K562 (cell line): ENCODE measurements around the gene ART1. TPM values are rescaled to one million over a fixed set of nuclear protein-coding genes. Genes with fewer than 3 reads are reported as not detected.

Source experiments
- ATAC-seq: fragments of 200-7000 bp; cut with Tn5 transposase; 3 replicates; pipeline ENCODE4 v1.9.1; 2020; ENCODE audit warnings: moderate library complexity
- BruUV-seq: library from RNA; stranded (reverse); fragments of 400-500 nt; replicated peaks from 2 replicates; lab custom pipeline; 2021; lab: Mats Ljungman, UMichigan
- CTCF ChIA-PET: fragments of 300-600 bp; formaldehyde crosslinking; extraction: SDS; loops from one replicate; lab custom pipeline; 2021; ENCODE audit warnings: low intra/inter-chr PET ratio; lab: Yijun Ruan, JAX
- POLR2A ChIA-PET: fragments of 300-600, 350-650 bp; sonication (Branson Sonifier 250); formaldehyde crosslinking; extraction: SDS; loops from one replicate; lab custom pipeline; 2021; ENCODE audit warnings: antibody characterized with exemption, inconsistent platforms; lab: Yijun Ruan, JAX
- DNase-seq, 4 experiments: peaks; one replicate each; pipeline versions ENCODE4 v3.0.0 to v3.0.0-alpha.2; 2011 to 2018; ENCODE audit warnings: low spot score in 3 of 4, mixed read lengths in 3 of 4; ENCODE audit errors: extremely low read depth in 1 of 4
- FAIRE-seq: peaks from 2 replicates; lab custom pipeline; 2011; peaks lifted over from hg19 to GRCh38; lab: Jason Lieb, UNC
- H2AFZ ChIP-seq: 2 replicates; pipeline ENCODE4 v1.6.0; 2011; ENCODE audit warnings: low read depth, low read length, control low read depth, inconsistent platforms
- H3K27ac ChIP-seq: fragments of 200-600 bp; 3 replicates; pipeline ENCODE4 v1.8.0; 2011; ENCODE audit warnings: low read depth, mild to moderate bottlenecking, control low read depth, inconsistent platforms, low read length, moderate library complexity, mixed read lengths; ENCODE audit errors: extremely low read depth
- H3K27me3 ChIP-seq, 2 experiments: fragments of 300-600 bp in 1 of 2; 2 replicates in 1 of 2; 3 replicates in 1 of 2; pipeline versions ENCODE4 v1.6.0 to v1.8.0; 2011; ENCODE audit warnings: inconsistent platforms in 2 of 2, low read length in 2 of 2, mild to moderate bottlenecking in 1 of 2, mixed read lengths in 1 of 2, moderate library complexity in 1 of 2; ENCODE audit not compliant: control insufficient read depth in 2 of 2, insufficient read depth in 2 of 2
- H3K36me3 ChIP-seq: fragments of 300-600 bp; 3 replicates; pipeline ENCODE4 v1.8.0; 2011; ENCODE audit warnings: mild to moderate bottlenecking, low read length, inconsistent platforms; ENCODE audit not compliant: control insufficient read depth, insufficient read depth
- H3K4me1 ChIP-seq, 2 experiments: fragments of 200-600 bp in 1 of 2; replicated peaks in 1 of 2; 2 replicates in 1 of 2; 3 replicates in 1 of 2; pipeline versions ENCODE4 v1.5.1 to v1.8.0; 2011; ENCODE audit warnings: inconsistent platforms in 2 of 2, low read length in 2 of 2, mild to moderate bottlenecking in 1 of 2, mixed read lengths in 1 of 2, moderate library complexity in 1 of 2; ENCODE audit not compliant: control insufficient read depth in 2 of 2, insufficient read depth in 2 of 2
- H3K4me2 ChIP-seq: 2 replicates; pipeline ENCODE4 v1.6.1; 2011; ENCODE audit warnings: low read length, control low read depth, inconsistent platforms, mixed read lengths; ENCODE audit not compliant: insufficient read depth
- H3K4me3 ChIP-seq: fragments of 200-600 bp; sonication (generic), shearing (Covaris generic); 2 replicates; pipeline ENCODE4 v1.5.1; 2016; ENCODE audit warnings: control low read depth, inconsistent platforms
- H3K79me2 ChIP-seq: fragments of 200-600 bp; 3 replicates; pipeline ENCODE4 v1.8.0; 2011; ENCODE audit warnings: low read length, inconsistent platforms; ENCODE audit not compliant: control insufficient read depth, insufficient read depth
- H3K9ac ChIP-seq, 2 experiments: 2 replicates each; pipeline versions ENCODE4 v1.6.0 to v1.6.1; 2011; ENCODE audit warnings: low read depth in 2 of 2, low read length in 2 of 2, control low read depth in 1 of 2, inconsistent platforms in 1 of 2, mild to moderate bottlenecking in 1 of 2, mixed read lengths in 1 of 2; ENCODE audit not compliant: insufficient read depth in 1 of 2
- H3K9me1 ChIP-seq: one replicate; pipeline ENCODE4 v1.6.0; 2011; ENCODE audit warnings: inconsistent platforms, mild to moderate bottlenecking, low read length, moderate library complexity; ENCODE audit not compliant: control insufficient read depth, insufficient read depth
- H3K9me3 ChIP-seq: replicated peaks from 2 replicates; pipeline ENCODE4 v1.5.1; 2011; ENCODE audit warnings: low read depth, low read length, inconsistent platforms; ENCODE audit not compliant: control insufficient read depth, insufficient read depth
- H4K20me1 ChIP-seq: replicated peaks from 2 replicates; pipeline ENCODE4 v1.6.1; 2011; ENCODE audit warnings: low read length, inconsistent platforms, mixed read lengths; ENCODE audit not compliant: control insufficient read depth, insufficient read depth
- BCOR ChIP-seq: fragments of 450-650 bp; IDR thresholded peaks from 2 replicates; pipeline ENCODE4 v1.6.1; 2016
- KDM1A ChIP-seq, 2 experiments: fragments of 450-650 bp; IDR thresholded peaks; 2 replicates each; pipeline ENCODE4 v1.6.1; 2016; ENCODE audit warnings: mild to moderate bottlenecking in 2 of 2
- MBD2 ChIP-seq: sonication (generic); IDR thresholded peaks from 2 replicates; pipeline ENCODE4 v1.6.1; 2016; ENCODE audit warnings: low read depth, borderline replicate concordance
- RNF219 ChIP-seq: fragments of 250-450 bp; sonication (Bioruptor Pico); IDR thresholded peaks from 2 replicates; pipeline ENCODE4 v1.5.0; 2022; ENCODE audit warnings: mild to moderate bottlenecking
- SETDB1 ChIP-seq: IDR thresholded peaks from one replicate; pipeline ENCODE4 v1.6.1; 2012; ENCODE audit warnings: low read length, control low read depth, inconsistent platforms
- TSC22D4 ChIP-seq: fragments of 450-650 bp; IDR thresholded peaks from 2 replicates; pipeline ENCODE4 v1.6.1; 2016; ENCODE audit warnings: missing genetic modification characterization, missing biosample characterization, control low read depth
- ZBTB17 ChIP-seq: fragments of 450-650 bp; formaldehyde crosslinking; IDR thresholded peaks from 2 replicates; pipeline ENCODE4 v1.4.0; 2020; ENCODE audit warnings: mild to moderate bottlenecking
- ZKSCAN3 ChIP-seq: fragments of 250-450 bp; sonication (Bioruptor Pico); IDR thresholded peaks from 2 replicates; pipeline ENCODE4 v1.4.0; 2020
- ZNF143 ChIP-seq: sonication (generic); formaldehyde crosslinking; IDR thresholded peaks from 2 replicates; pipeline ENCODE4 v1.9.0; 2022; ENCODE audit warnings: mild to moderate bottlenecking, missing genetic modification reagents
- ZNF695 ChIP-seq: fragments of 450-650 bp; formaldehyde crosslinking; IDR thresholded peaks from 2 replicates; pipeline ENCODE4 v1.4.0; 2020; ENCODE audit warnings: mild to moderate bottlenecking, moderate library complexity
- WGBS: fragments of 100-300 bp; shearing (Covaris generic); methylation state at CpG from one replicate; pipeline ENCODE4 v1.1.6; 2016; ENCODE audit warnings: low coverage, mixed read lengths; ENCODE audit not compliant: insufficient coverage; ENCODE audit errors: missing lambda C conversion rate; 5-methylcytosine and 5-hydroxymethylcytosine counted together
- in situ Hi-C: fragments of 300-500 bp; cut with MboI; formaldehyde crosslinking; loops from 4 replicates; pipeline ENCODE4 v1.15.0; 2018; ENCODE audit warnings: inconsistent platforms, mixed read lengths
- intact Hi-C: fragments of 100-400 bp; cut with micrococcal nuclease; formaldehyde crosslinking; loops from 2 replicates; pipeline ENCODE4 v1.14.2; 2022
- polyA plus RNA-seq, 8 experiments: library from polyadenylated mRNA; depleted of rRNA in 4 of 8; stranded (reverse) in 5 of 8; unstranded in 3 of 8; fragments of >200 nt; fragmentation: Nextera tagmentation in 2 of 8; fragmentation: Illumina TruSeq in 1 of 8; extraction: Ambion mirVana in 2 of 8; extraction: Trizol in 1 of 8; gene quantifications; 2 replicates each; pipeline versions ENCODE4 v1.2.1 to v1.2.3, GENCODE V29; 2011 to 2014; ENCODE audit warnings: inconsistent platforms in 1 of 8, missing spikeins in 1 of 8
- total RNA-seq, 7 experiments: library from RNA; depleted of rRNA in 6 of 7; stranded (reverse); fragments of >200 nt in 6 of 7; fragmentation: Illumina TruSeq in 2 of 7; extraction: Trizol in 2 of 7; gene quantifications; 2 replicates each; pipeline versions ENCODE4 v1.2.1 to v1.2.3, GENCODE V29; 2011 to 2021; ENCODE audit warnings: low replicate concordance in 1 of 7
- TF ChIP-seq, protein P1 (sequence below): sonication (generic); formaldehyde crosslinking; IDR thresholded peaks from 2 replicates; pipeline ENCODE4 v1.8.0; 2023; ENCODE audit warnings: mild to moderate bottlenecking, missing genetic modification reagents
- TF ChIP-seq, protein P2 (sequence below): fragments of 450-650 bp; IDR thresholded peaks from 2 replicates; pipeline ENCODE4 v1.6.1; 2018; ENCODE audit not compliant: partially characterized antibody

ART1 gene
- total and polyA plus RNA-seq, 9 of the 15 experiments (the other 6 are each of a cell fraction or from before 2014, with no cell fraction given): not detected

DNA sequence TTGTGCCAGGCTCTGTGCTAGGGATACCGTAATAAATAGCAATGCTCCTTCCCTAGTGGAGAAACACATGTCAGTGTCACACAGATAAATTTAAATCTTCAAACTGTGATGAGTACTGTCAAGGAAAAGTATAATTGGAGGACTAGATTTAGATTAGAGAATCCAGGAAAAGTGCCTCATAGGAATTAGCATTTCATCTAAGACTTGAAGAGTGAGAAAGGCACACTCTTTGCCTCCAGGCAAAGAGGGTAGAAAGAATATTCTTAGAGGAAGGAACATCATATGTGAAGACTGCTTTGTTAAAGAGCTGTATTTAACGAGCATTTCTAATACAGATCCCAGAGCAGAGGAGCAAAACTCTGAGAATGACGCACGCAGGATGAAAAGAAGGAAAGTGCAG is 34.1 kb upstream of the ART1 start (continued):
- TF ChIP-seq RNF219: no peak
- no peak for TF ChIP-seq ZKSCAN3 (CRISPR knock-in tag)

DNA sequence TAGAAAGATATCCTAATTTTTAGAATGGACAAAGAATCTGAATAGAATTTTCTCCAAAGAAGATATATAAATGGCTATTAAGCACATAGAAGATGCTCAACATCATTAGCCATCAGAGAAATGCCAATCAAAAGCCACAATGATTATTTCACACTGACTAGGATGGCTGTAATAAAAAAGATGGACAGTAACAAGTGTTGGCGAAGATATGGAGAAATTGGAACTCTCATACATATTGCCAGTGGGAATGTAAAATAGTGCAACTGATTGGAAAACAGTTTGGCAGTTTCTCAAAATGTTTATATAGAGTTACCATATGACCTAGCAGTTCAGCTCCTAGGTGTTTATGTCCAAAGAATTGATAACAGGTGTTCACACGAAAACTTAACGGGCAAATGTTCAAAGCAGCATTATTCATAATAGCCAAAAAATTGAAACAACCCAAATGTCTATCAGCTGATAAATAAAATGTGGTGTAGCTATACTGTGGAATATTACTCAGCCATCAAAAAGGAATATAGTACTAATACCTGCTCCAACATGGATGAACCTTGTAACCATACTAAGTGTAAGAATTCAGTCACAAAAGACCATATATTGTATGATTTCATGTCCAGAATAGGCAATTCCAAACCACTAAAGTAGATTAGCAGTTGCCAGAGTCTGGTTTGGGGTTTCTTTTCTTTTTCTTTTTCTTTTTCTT is 32.8 kb upstream of the ART1 start:
- POLR2A ChIA-PET: no interaction called here
- intact Hi-C loops: no loop called here
- no peaks in the 10 kb centered on the region for H3K79me2 ChIP-seq
- no peak overlapping the region for H3K9ac ChIP-seq
- H3K36me3 ChIP-seq: no peaks in the 10 kb centered on the region
- H3K4me1 ChIP-seq: peaks cover 7 to 13% of the 10 kb centered on the region in 2 experiments
- ATAC-seq (no peak), DNase-seq (no peak), FAIRE-seq (no peak)
- H4K20me1 ChIP-seq: no peaks in the 10 kb centered on the region
- H3K9me3 ChIP-seq: no peaks in the 10 kb centered on the region; the same call in 1 of the 2 replicates
- H3K27ac ChIP-seq: no peak overlapping the region
- H3K27me3 ChIP-seq: peaks cover 0 to under 1% of the 10 kb centered on the region in 2 experiments; a peak in 1 of 5 replicates
- in situ Hi-C loops: no loop called here
- CTCF ChIA-PET: no interaction called here
- WGBS: 20% methylated on average over 3 of the region's 3 CpGs
- no TSS peak for BruUV-seq
- no peak overlapping the region for H3K4me3 ChIP-seq
- H3K9me1 ChIP-seq: no peaks in the 10 kb centered on the region
- H2AFZ ChIP-seq: no peak overlapping the region
- H3K4me2 ChIP-seq: no peak overlapping the region
- TF ChIP-seq ZNF143: no peak
- no peak for TF ChIP-seq TSC22D4
- no peak for TF ChIP-seq SETDB1
- no peak for TF ChIP-seq ZNF695 (CRISPR knock-in tag)
- TF ChIP-seq BCOR: peak; percentile 71
- TF ChIP-seq, protein P1, sequence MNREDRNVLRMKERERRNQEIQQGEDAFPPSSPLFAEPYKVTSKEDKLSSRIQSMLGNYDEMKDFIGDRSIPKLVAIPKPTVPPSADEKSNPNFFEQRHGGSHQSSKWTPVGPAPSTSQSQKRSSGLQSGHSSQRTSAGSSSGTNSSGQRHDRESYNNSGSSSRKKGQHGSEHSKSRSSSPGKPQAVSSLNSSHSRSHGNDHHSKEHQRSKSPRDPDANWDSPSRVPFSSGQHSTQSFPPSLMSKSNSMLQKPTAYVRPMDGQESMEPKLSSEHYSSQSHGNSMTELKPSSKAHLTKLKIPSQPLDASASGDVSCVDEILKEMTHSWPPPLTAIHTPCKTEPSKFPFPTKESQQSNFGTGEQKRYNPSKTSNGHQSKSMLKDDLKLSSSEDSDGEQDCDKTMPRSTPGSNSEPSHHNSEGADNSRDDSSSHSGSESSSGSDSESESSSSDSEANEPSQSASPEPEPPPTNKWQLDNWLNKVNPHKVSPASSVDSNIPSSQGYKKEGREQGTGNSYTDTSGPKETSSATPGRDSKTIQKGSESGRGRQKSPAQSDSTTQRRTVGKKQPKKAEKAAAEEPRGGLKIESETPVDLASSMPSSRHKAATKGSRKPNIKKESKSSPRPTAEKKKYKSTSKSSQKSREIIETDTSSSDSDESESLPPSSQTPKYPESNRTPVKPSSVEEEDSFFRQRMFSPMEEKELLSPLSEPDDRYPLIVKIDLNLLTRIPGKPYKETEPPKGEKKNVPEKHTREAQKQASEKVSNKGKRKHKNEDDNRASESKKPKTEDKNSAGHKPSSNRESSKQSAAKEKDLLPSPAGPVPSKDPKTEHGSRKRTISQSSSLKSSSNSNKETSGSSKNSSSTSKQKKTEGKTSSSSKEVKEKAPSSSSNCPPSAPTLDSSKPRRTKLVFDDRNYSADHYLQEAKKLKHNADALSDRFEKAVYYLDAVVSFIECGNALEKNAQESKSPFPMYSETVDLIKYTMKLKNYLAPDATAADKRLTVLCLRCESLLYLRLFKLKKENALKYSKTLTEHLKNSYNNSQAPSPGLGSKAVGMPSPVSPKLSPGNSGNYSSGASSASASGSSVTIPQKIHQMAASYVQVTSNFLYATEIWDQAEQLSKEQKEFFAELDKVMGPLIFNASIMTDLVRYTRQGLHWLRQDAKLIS (CRISPR knock-in tag): no peak
- no peak for TF ChIP-seq ZBTB17 (CRISPR knock-in tag)
- peak in 1 of 2 experiments; percentile 14; a peak in 1 of 4 replicates for TF ChIP-seq KDM1A (IDR thresholded peaks at IDR 0.05)
- TF ChIP-seq, protein P2, sequence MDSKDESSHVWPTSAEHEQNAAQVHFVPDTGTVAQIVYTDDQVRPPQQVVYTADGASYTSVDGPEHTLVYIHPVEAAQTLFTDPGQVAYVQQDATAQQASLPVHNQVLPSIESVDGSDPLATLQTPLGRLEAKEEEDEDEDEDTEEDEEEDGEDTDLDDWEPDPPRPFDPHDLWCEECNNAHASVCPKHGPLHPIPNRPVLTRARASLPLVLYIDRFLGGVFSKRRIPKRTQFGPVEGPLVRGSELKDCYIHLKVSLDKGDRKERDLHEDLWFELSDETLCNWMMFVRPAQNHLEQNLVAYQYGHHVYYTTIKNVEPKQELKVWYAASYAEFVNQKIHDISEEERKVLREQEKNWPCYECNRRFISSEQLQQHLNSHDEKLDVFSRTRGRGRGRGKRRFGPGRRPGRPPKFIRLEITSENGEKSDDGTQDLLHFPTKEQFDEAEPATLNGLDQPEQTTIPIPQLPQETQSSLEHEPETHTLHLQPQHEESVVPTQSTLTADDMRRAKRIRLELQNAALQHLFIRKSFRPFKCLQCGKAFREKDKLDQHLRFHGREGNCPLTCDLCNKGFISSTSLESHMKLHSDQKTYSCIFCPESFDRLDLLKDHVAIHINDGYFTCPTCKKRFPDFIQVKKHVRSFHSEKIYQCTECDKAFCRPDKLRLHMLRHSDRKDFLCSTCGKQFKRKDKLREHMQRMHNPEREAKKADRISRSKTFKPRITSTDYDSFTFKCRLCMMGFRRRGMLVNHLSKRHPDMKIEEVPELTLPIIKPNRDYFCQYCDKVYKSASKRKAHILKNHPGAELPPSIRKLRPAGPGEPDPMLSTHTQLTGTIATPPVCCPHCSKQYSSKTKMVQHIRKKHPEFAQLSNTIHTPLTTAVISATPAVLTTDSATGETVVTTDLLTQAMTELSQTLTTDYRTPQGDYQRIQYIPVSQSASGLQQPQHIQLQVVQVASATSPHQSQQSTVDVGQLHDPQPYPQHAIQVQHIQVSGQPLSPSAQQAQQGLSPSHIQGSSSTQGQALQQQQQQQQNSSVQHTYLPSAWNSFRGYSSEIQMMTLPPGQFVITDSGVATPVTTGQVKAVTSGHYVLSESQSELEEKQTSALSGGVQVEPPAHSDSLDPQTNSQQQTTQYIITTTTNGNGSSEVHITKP: no peak
- TF ChIP-seq MBD2: no peak
